Ishikawa (cell line): ENCODE measurements around the gene NOS1AP.

Experiments
- CEBPB ChIP-seq: IDR thresholded peaks from 2 replicates; pipeline ENCODE4 v1.6.1; 2012
- CREB1 ChIP-seq: IDR thresholded peaks from 2 replicates; pipeline ENCODE4 v1.6.1; 2012; ENCODE audit warnings: low read depth
- EGR1 ChIP-seq: IDR thresholded peaks from 2 replicates; pipeline ENCODE4 v1.6.1; 2012
- EP300 ChIP-seq: IDR thresholded peaks from 2 replicates; pipeline ENCODE4 v1.6.1; 2012; ENCODE audit warnings: borderline replicate concordance
- FOXM1 ChIP-seq: IDR thresholded peaks from 2 replicates; pipeline ENCODE4 v1.6.1; 2012; ENCODE audit warnings: low read depth, borderline replicate concordance
- NFIC ChIP-seq: IDR thresholded peaks from 2 replicates; pipeline ENCODE4 v1.6.1; 2012
- RAD21 ChIP-seq: IDR thresholded peaks from 2 replicates; pipeline ENCODE4 v1.6.1; 2012; ENCODE audit warnings: low read depth
- REST ChIP-seq: IDR thresholded peaks from 2 replicates; pipeline ENCODE4 v1.6.1; 2012; ENCODE audit warnings: low read depth, mild to moderate bottlenecking
- TAF1 ChIP-seq: IDR thresholded peaks from 2 replicates; pipeline ENCODE4 v1.6.1; 2012; ENCODE audit warnings: low read depth, mild to moderate bottlenecking
- TCF12 ChIP-seq: IDR thresholded peaks from 2 replicates; pipeline ENCODE4 v1.6.1; 2012; ENCODE audit warnings: low read depth
- TEAD4 ChIP-seq: IDR thresholded peaks from 2 replicates; pipeline ENCODE4 v1.6.1; 2012
- USF1 ChIP-seq: IDR thresholded peaks from 2 replicates; pipeline ENCODE4 v1.6.1; 2012
- YY1 ChIP-seq: IDR thresholded peaks from 2 replicates; pipeline ENCODE4 v1.6.1; 2012; ENCODE audit warnings: low read depth
- ZBTB7A ChIP-seq: IDR thresholded peaks from 2 replicates; pipeline ENCODE4 v1.6.1; 2012; ENCODE audit warnings: low read depth
- TF ChIP-seq, protein P1 (sequence below): IDR thresholded peaks from 2 replicates; pipeline ENCODE4 v1.6.1; 2012

Gene NOS1AP

GRCh38 chr1:162083273-162083672 lies 13.8 kb downstream of the NOS1AP start:
- no peak for TF ChIP-seq NFIC
- TF ChIP-seq CREB1: no peak
- TF ChIP-seq EP300: no peak
- TF ChIP-seq CEBPB: no peak
- no peak for TF ChIP-seq EGR1
- TF ChIP-seq USF1: no peak
- TF ChIP-seq TAF1: no peak
- no peak for TF ChIP-seq TCF12
- no peak for TF ChIP-seq TEAD4
- no peak for TF ChIP-seq RAD21
- TF ChIP-seq FOXM1: no peak
- TF ChIP-seq ZBTB7A: no peak

GRCh38 chr1:162085991-162086390 lies 16.5 kb downstream of the NOS1AP start:
- TF ChIP-seq NFIC: no peak

- TF ChIP-seq, protein P1, sequence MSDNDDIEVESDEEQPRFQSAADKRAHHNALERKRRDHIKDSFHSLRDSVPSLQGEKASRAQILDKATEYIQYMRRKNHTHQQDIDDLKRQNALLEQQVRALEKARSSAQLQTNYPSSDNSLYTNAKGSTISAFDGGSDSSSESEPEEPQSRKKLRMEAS: no peak
- TF ChIP-seq TAF1: no peak
- no peak for TF ChIP-seq TCF12
- TF ChIP-seq CEBPB: no peak
- TF ChIP-seq RAD21: no peak
- no peak for TF ChIP-seq USF1
- no peak for TF ChIP-seq YY1
Observed at GRCh38 chr1:162087111-162087510, 17.6 kb downstream of the NOS1AP start.

GRCh38 chr1:162087574-162087973 lies 18.1 kb downstream of the NOS1AP start:
- TF ChIP-seq EP300 (no peak), ZBTB7A (no peak), TAF1 (no peak)

GRCh38 chr1:162088281-162088969 lies 18.9 kb downstream of the NOS1AP start:
- TF ChIP-seq FOXM1 (no peak), NFIC (no peak), TEAD4 (no peak), EGR1 (no peak), EP300 (no peak), YY1 (no peak)

- TF ChIP-seq CEBPB: no peak
- no peak for TF ChIP-seq TAF1
- no peak for TF ChIP-seq ZBTB7A
- no peak for TF ChIP-seq REST
- no peak for TF ChIP-seq TEAD4
- no peak for TF ChIP-seq CREB1
- TF ChIP-seq, protein P1: no peak
- no peak for TF ChIP-seq YY1
- no peak for TF ChIP-seq USF1
- no peak for TF ChIP-seq FOXM1
- no peak for TF ChIP-seq EP300
- no peak for TF ChIP-seq TCF12
- TF ChIP-seq EGR1: no peak
- no peak for TF ChIP-seq NFIC
Observed at GRCh38 chr1:162089748-162090147, 20.3 kb downstream of the NOS1AP start.

DNA sequence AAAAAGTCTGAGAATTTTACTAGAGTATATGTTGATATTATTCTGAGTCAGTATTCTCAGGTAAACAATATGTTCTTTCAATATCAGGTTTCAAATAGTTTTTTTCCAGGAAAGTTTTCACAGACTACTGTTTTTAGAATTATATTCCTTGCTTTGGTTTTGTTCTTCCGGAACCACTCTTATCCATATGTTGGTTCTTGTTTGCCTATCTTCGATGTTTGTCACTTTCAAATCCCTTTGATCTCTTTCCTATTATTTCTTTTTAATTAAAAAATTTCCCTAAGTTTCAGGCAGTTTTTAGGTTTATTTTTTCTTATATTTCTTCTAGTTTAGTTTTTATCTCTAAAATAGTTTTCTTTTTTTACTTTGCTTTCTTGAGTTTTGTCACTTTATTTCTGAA lies 20.9 kb downstream of the NOS1AP start:
- no peak for TF ChIP-seq EGR1
- no peak for TF ChIP-seq USF1
- TF ChIP-seq TEAD4: no peak
- no peak for TF ChIP-seq CEBPB
- no peak for TF ChIP-seq EP300
- TF ChIP-seq CREB1: no peak
- TF ChIP-seq, protein P1: no peak
- no peak for TF ChIP-seq YY1
- no peak for TF ChIP-seq NFIC
- TF ChIP-seq TCF12: no peak
